ENCODE results near the gene ADRA2C. TPM values are rescaled to one million over a fixed set of nuclear protein-coding genes. Genes with fewer than 3 reads are reported as not detected.

Gene ADRA2C
- total RNA-seq, 1 experiment from 2014 or later = 28.1 TPM

DNA sequence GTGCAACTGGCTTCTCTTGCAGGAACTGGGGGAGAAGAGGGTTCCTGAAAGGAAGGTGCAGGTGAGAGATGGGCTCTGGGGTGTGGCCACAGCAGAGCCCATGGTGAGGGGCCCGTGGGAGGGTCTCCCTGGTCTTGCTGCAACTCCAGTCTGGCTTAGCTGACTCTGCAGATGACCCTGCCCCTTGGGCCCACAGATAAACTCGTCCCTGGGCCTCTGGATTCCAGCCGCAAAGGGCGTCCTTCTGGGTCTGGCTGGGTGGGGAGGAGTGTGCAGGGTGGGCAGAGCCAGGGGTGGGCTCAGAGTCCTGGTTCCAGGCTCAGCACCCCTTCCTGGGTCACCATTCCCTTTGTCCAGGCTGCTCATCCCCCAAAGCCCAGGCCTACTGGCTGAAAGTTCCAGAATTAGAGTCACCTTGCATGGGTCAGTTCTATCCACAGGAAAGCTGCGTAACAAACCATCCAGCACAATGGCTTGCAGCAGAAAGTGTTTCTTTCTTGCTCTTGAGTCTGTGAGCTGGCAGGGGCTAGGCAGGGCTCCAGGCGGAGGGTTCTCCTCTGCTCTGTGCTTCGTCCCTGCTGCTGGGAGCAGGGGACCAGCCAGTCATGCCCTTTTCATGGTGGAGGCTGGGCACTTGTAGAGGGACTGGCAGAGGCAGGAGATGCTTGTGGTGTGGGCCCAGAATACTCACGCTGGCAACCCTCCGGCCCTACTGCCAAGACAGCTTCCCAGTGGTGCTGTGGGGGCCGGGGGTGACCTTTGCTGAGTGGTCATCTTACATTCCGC, 43.5 kb upstream of the ADRA2C start:
- Histone ChIP-seq H3K36me3 (ENCODE audit: control insufficient read depth in 1 of 2, insufficient read depth in 2 of 2, low read length in 2 of 2) (no peaks in the 10 kb centered on the region), H3K9me2 (ENCODE audit: insufficient read depth) (no peaks in the 10 kb centered on the region), H3K9ac (ENCODE audit: low read length) (no peak overlapping the region), H3K4me2 (ENCODE audit: low read length) (no peak overlapping the region), H3K9me3 (ENCODE audit: control insufficient read depth in 1 of 2, insufficient read depth in 1 of 2, low read depth in 1 of 2, low read length in 2 of 2) (peaks cover 0 to 11% of the 10 kb centered on the region in 2 experiments; a peak in 1 of 4 replicates), H3K27ac (ENCODE audit: low read depth, low read length) (no peak overlapping the region), H3K27me3 (ENCODE audit: insufficient read depth, low read length) (no peaks in the 10 kb centered on the region), H3K79me2 (ENCODE audit: insufficient read depth, low read length) (no peaks in the 10 kb centered on the region), H4K20me1 (ENCODE audit: insufficient read depth) (no peaks in the 10 kb centered on the region), H3K4me1 (ENCODE audit: control insufficient read depth in 1 of 2, insufficient read depth in 2 of 2, low read length in 2 of 2) (no peaks in the 10 kb centered on the region), H2AFZ (ENCODE audit: low read depth, low read length, poor library complexity, severe bottlenecking) (no peak overlapping the region), H3K4me3 (replicated peaks in 1 of 2; ENCODE audit: low read depth in 1 of 2, low read length in 2 of 2) (no peak overlapping the region)
- TF ChIP-seq CEBPB (IDR thresholded peaks at IDR 0.05; ENCODE audit: low read depth) (no peak), POLR2A (IDR thresholded peaks at IDR 0.05; ENCODE audit: borderline replicate concordance, extremely low read depth, insufficient read depth, insufficient read length) (no peak), YY1 (IDR thresholded peaks at IDR 0.05; ENCODE audit: extremely low read depth, insufficient replicate concordance, low read depth, low read length) (no peak), ZFX (IDR thresholded peaks at IDR 0.05) (no peak), TCF7L2 (IDR thresholded peaks at IDR 0.05; ENCODE audit: borderline replicate concordance, extremely low read depth, insufficient read depth, insufficient read length) (no peak), ELF1 (IDR thresholded peaks at IDR 0.05; ENCODE audit: borderline replicate concordance, low read depth) (no peak)
- ATAC-seq = no peak
- no TSS peak for BruUV-seq (replicated peaks)
- intact Hi-C loops (cut with micrococcal nuclease) = no loop called here
- ChIA-PET RAD21 (ENCODE audit: low non-redundant PET in 1 of 2, low total read pairs in 2 of 2, uncharacterized antibody in 2 of 2, unreplicated experiment in 2 of 2) (no interaction called here), CTCF (no interaction called here), POLR2A (no interaction called here)
- no peak for DNase-seq (ENCODE audit: low read depth, low spot score)

DNA sequence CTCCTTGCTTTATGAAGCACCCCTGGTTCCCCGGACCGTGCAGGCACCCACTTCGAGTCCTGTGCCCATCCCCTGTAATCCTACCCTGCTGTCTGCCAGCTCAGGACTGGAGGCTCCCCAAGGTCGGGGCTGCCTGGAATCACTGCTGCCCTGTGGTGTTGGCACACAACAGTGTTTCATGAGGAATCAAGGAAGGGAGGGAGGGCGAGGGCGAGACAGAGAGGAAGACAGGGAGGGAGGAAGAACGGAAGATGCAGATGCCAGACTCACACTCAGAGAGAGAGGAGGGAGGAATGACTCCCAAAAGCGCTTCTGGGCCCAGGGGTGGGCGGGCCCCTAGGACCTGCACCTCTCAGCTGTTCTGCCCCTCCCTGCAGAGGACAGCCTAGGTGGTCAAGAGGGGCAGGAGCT, 42.9 kb upstream of the ADRA2C start:
- Histone ChIP-seq H3K9ac (ENCODE audit: low read length) (no peak overlapping the region), H3K79me2 (ENCODE audit: insufficient read depth, low read length) (no peaks in the 10 kb centered on the region), H3K9me3 (ENCODE audit: control insufficient read depth in 1 of 2, insufficient read depth in 1 of 2, low read depth in 1 of 2, low read length in 2 of 2) (peaks cover 0 to 5% of the 10 kb centered on the region in 2 experiments; a peak in 1 of 4 replicates), H3K36me3 (ENCODE audit: control insufficient read depth in 1 of 2, insufficient read depth in 2 of 2, low read length in 2 of 2) (no peaks in the 10 kb centered on the region), H3K27me3 (ENCODE audit: insufficient read depth, low read length) (no peaks in the 10 kb centered on the region), H4K20me1 (ENCODE audit: insufficient read depth) (no peaks in the 10 kb centered on the region), H2AFZ (ENCODE audit: low read depth, low read length, poor library complexity, severe bottlenecking) (no peak overlapping the region), H3K27ac (ENCODE audit: low read depth, low read length) (no peak overlapping the region), H3K4me2 (ENCODE audit: low read length) (no peak overlapping the region), H3K9me2 (ENCODE audit: insufficient read depth) (no peaks in the 10 kb centered on the region), H3K4me1 (ENCODE audit: control insufficient read depth in 1 of 2, insufficient read depth in 2 of 2, low read length in 2 of 2) (no peaks in the 10 kb centered on the region), H3K4me3 (replicated peaks in 1 of 2; ENCODE audit: low read depth in 1 of 2, low read length in 2 of 2) (no peak overlapping the region)
- no peak for DNase-seq (ENCODE audit: low read depth, low spot score)
- ATAC-seq = no peak
- ChIA-PET CTCF (no interaction called here), RAD21 (ENCODE audit: low non-redundant PET in 1 of 2, low total read pairs in 2 of 2, uncharacterized antibody in 2 of 2, unreplicated experiment in 2 of 2) (no interaction called here), POLR2A (no interaction called here)
- intact Hi-C loops (cut with micrococcal nuclease) = no loop called here
- BruUV-seq (replicated peaks) = no TSS peak
- TF ChIP-seq ZNF274 (IDR thresholded peaks at IDR 0.05; ENCODE audit: low read depth, low read length) (no peak), CEBPB (IDR thresholded peaks at IDR 0.05; ENCODE audit: low read depth) (no peak), FOSL1 (IDR thresholded peaks at IDR 0.05; ENCODE audit: low read depth) (no peak), SRF (IDR thresholded peaks at IDR 0.05; ENCODE audit: low read depth) (no peak), EZH2phosphoT487 (IDR thresholded peaks at IDR 0.05; ENCODE audit: borderline replicate concordance) (no peak), EGR1 (IDR thresholded peaks at IDR 0.05; ENCODE audit: low read depth) (no peak), YY1 (IDR thresholded peaks at IDR 0.05; ENCODE audit: extremely low read depth, insufficient replicate concordance, low read depth, low read length) (no peak), CBX3 (IDR thresholded peaks at IDR 0.05; ENCODE audit: low read depth) (no peak), SIN3A (IDR thresholded peaks at IDR 0.05; ENCODE audit: low read depth) (no peak), ELF1 (IDR thresholded peaks at IDR 0.05; ENCODE audit: borderline replicate concordance, low read depth) (no peak), POLR2AphosphoS5 (IDR thresholded peaks at IDR 0.05; ENCODE audit: low read depth, low read length) (no peak), EZH2 (IDR thresholded peaks at IDR 0.05) (no peak), RAD21 (IDR thresholded peaks at IDR 0.05; ENCODE audit: low read depth) (no peak), JUND (IDR thresholded peaks at IDR 0.05) (no peak), TCF7L2 (IDR thresholded peaks at IDR 0.05; ENCODE audit: borderline replicate concordance, extremely low read depth, insufficient read depth, insufficient read length) (no peak)
- TF ChIP-seq, protein P1, sequence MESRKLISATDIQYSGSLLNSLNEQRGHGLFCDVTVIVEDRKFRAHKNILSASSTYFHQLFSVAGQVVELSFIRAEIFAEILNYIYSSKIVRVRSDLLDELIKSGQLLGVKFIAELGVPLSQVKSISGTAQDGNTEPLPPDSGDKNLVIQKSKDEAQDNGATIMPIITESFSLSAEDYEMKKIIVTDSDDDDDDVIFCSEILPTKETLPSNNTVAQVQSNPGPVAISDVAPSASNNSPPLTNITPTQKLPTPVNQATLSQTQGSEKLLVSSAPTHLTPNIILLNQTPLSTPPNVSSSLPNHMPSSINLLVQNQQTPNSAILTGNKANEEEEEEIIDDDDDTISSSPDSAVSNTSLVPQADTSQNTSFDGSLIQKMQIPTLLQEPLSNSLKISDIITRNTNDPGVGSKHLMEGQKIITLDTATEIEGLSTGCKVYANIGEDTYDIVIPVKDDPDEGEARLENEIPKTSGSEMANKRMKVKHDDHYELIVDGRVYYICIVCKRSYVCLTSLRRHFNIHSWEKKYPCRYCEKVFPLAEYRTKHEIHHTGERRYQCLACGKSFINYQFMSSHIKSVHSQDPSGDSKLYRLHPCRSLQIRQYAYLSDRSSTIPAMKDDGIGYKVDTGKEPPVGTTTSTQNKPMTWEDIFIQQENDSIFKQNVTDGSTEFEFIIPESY (IDR thresholded peaks at IDR 0.05; ENCODE audit: extremely low read depth, insufficient replicate concordance, low read length) = no peak
- TF ChIP-seq, protein P2, sequence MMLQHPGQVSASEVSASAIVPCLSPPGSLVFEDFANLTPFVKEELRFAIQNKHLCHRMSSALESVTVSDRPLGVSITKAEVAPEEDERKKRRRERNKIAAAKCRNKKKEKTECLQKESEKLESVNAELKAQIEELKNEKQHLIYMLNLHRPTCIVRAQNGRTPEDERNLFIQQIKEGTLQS (IDR thresholded peaks at IDR 0.05) = no peak
- TF ChIP-seq, protein P3, sequence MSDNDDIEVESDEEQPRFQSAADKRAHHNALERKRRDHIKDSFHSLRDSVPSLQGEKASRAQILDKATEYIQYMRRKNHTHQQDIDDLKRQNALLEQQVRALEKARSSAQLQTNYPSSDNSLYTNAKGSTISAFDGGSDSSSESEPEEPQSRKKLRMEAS (IDR thresholded peaks at IDR 0.05) = no peak

All from HCT116 (cell line).